Cerebellar cortex (tissue), 1 donor: ENCODE measurements around the gene SCCPDH.
"Not testable (repeated sequence)": the region's sequence is repeated elsewhere in the genome, so short reads cannot be mapped to it uniquely, and the experiment has no call there.

Experiments used
- DNase-seq: peaks from one replicate; pipeline ENCODE4 v3.0.0-alpha.2; 2015; ENCODE audit warnings: low spot score

SCCPDH gene

GRCh38 chr1:246800756-246801155 lies 76.5 kb downstream of the SCCPDH start:
- no peak for DNase-seq

- no peak for DNase-seq
Observed at GRCh38 chr1:246801241-246802020, 77.2 kb downstream of the SCCPDH start.

DNA sequence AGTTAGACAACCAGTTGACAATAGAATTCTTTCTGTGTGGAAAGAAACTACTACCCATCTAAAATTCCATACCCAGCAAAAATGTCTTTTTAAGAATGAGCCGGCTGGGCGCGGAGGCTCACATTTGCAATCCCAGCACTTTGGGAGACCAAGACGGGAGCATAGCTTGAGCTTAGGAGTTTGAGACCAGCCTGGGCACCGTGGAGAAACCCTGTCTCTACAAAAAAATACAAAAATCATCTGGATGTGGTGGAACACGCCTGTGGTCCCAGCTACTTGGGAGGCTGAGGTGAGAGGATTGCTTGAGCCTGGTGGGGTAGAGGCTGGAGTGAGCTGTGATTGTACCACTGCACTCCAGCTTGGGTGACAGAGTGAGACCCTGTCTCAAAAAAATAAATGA lies 79.2 kb downstream of the SCCPDH start:
- DNase-seq = no peak

- no peak for DNase-seq
Observed at GRCh38 chr1:246803883-246804282, 79.7 kb downstream of the SCCPDH start.

- no peak for DNase-seq
Observed at GRCh38 chr1:246805135-246805716, 81.0 kb downstream of the SCCPDH start.

DNA sequence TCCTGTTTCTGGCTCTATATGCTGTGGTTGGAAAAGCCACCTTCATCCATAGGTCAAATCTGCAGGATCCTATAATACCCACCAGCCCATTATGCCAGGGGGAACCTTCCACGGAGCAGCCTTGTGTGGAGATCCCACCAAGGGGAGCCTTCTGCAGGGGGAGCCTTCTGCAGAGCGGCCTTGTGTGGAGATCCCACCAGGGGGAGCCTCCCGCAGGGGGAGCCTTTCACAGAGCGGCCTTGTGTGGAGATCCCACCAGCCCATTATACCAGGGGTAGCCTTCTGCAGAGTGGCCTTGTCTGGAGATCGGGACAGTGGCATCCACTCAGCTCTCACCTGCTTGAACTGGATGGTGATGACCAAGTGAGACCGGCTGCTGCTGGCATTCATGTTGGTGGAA lies 85.3 kb downstream of the SCCPDH start:
- DNase-seq = no peak

DNA sequence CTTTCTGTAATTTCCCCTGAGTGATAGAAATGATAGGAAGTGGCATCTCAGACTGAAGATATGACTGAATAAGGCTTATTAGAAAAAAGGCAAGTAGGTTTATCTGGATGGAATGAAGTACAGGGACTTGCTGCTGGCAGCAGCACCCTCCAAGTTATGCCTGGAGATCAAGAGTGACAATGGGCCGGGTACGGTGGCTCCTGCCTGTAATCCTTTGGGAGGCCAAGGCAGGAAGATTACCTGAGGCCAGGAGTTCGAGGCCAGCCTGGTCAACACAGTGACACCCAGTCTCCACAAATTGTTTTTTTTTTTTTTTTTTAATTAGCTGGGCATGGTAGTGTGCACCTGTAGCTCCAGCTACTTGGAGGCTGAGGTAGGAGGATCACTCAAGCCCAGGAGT lies 87.8 kb downstream of the SCCPDH start:
- DNase-seq = no peak

GRCh38 chr1:246813325-246813724 lies 89.1 kb downstream of the SCCPDH start:
- not testable (repeated sequence) for DNase-seq

DNA sequence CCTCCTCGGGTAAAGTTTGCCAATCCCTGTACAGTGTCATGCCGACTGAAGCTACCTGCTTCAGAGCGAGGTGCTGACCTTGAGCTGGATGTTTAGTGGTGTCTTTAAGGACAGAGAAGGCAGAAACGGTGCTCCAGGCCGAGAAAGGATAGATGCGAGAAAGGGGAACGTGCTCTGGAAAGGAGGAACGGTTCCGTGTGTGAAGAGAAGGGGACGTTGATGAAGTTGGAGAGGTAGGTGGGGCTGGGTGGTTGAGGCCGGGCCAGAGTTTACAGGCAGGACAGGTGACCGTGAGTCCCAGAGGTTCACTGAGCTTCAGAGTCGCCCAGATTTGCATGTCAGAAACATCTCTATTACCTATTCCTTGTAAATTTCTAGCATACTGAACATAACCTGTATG lies 90.7 kb downstream of the SCCPDH start:
- no peak for DNase-seq

GRCh38 chr1:246815693-246816270 lies 91.6 kb downstream of the SCCPDH start:
- no peak for DNase-seq
